HepG2 (cell line): Measurements from ENCODE around the gene LENEP. TPM values are rescaled to one million over a fixed set of nuclear protein-coding genes. Genes with fewer than 3 reads are reported as not detected.

Experiments
- AKAP8 ChIP-seq: sonication (generic); formaldehyde crosslinking; IDR thresholded peaks from 2 replicates; pipeline ENCODE4 v1.5.1; 2020; ENCODE audit warnings: mild to moderate bottlenecking, missing genetic modification reagents
- GTF3A ChIP-seq: sonication (generic); formaldehyde crosslinking; conservative IDR thresholded peaks from 2 replicates; pipeline ENCODE4 v1.4.0; 2020; ENCODE audit warnings: mild to moderate bottlenecking, missing genetic modification reagents
- HCFC1 ChIP-seq: fragments of 150-350 bp; IDR thresholded peaks from 2 replicates; pipeline ENCODE4 v1.6.1; 2014; ENCODE audit warnings: low read depth, low read length
- HIVEP1 ChIP-seq: sonication (generic); formaldehyde crosslinking; IDR thresholded peaks from 2 replicates; pipeline ENCODE4 v1.4.0; 2020; ENCODE audit warnings: mild to moderate bottlenecking, missing genetic modification reagents
- IKZF4 ChIP-seq: sonication (generic); formaldehyde crosslinking; IDR thresholded peaks from 2 replicates; pipeline ENCODE4 v1.5.1; 2020; ENCODE audit warnings: borderline replicate concordance, mild to moderate bottlenecking, low read depth, missing genetic modification reagents; ENCODE audit errors: not compliant biosample characterization
- LCORL ChIP-seq, 2 experiments: fragments of 450-650 bp in 1 of 2; sonication (generic) in 1 of 2; formaldehyde crosslinking in 1 of 2; IDR thresholded peaks; 2 replicates each; pipeline versions ENCODE4 v1.5.0 to v1.6.1; 2017 to 2020; ENCODE audit warnings: antibody characterized with exemption in 1 of 2, missing genetic modification reagents in 1 of 2
- MLLT10 ChIP-seq: sonication (generic); formaldehyde crosslinking; IDR thresholded peaks from 2 replicates; pipeline ENCODE4 v1.4.0; 2020; ENCODE audit warnings: missing genetic modification reagents
- SNAI1 ChIP-seq: sonication (generic); formaldehyde crosslinking; IDR thresholded peaks from 2 replicates; pipeline ENCODE4 v1.5.0; 2020; ENCODE audit warnings: mild to moderate bottlenecking, missing genetic modification reagents, borderline replicate concordance
- SP5 ChIP-seq: IDR thresholded peaks from 2 replicates; pipeline ENCODE4 v1.6.1; 2016; ENCODE audit warnings: low read depth, borderline replicate concordance
- ZNF333 ChIP-seq: sonication (generic); formaldehyde crosslinking; IDR thresholded peaks from 2 replicates; pipeline ENCODE4 v1.4.0; 2020; ENCODE audit warnings: mild to moderate bottlenecking, missing genetic modification reagents, borderline replicate concordance
- ZNF552 ChIP-seq: sonication (generic); formaldehyde crosslinking; IDR thresholded peaks from 2 replicates; pipeline ENCODE4 v1.9.0; 2022; ENCODE audit warnings: missing genetic modification reagents, mild to moderate bottlenecking, borderline replicate concordance
- ZNF83 ChIP-seq: sonication (generic); formaldehyde crosslinking; IDR thresholded peaks from 2 replicates; pipeline ENCODE4 v1.4.0; 2020; ENCODE audit warnings: missing genetic modification reagents, mild to moderate bottlenecking, borderline replicate concordance
- polyA plus RNA-seq, 8 experiments: library from polyadenylated mRNA; depleted of rRNA in 3 of 8; stranded (reverse) in 7 of 8; unstranded in 1 of 8; fragments of >200 nt; fragmentation: Illumina TruSeq in 4 of 8; extraction: Trizol in 4 of 8; gene quantifications; 2 replicates each; pipeline versions ENCODE4 v1.2.1 to v1.2.3, GENCODE V29; 2011 to 2016; ENCODE audit warnings: low read depth in 4 of 8, missing spikeins in 1 of 8, mixed read lengths in 1 of 8; ENCODE audit not compliant: insufficient read depth in 1 of 8
- total RNA-seq, 5 experiments: library from RNA; depleted of rRNA; stranded (reverse); fragments of >200 nt; fragmentation: Illumina TruSeq; extraction: Trizol; gene quantifications; 2 replicates each; pipeline ENCODE4 v1.2.3, GENCODE V29; 2016; ENCODE audit warnings: low read depth in 1 of 5
- TF ChIP-seq, protein P1 (sequence below): sonication (generic); formaldehyde crosslinking; IDR thresholded peaks from 2 replicates; pipeline ENCODE4 v1.5.1; 2020; ENCODE audit warnings: missing genetic modification reagents, mild to moderate bottlenecking, borderline replicate concordance
- TF ChIP-seq, protein P2 (sequence below): sonication (generic); formaldehyde crosslinking; IDR thresholded peaks from 2 replicates; pipeline ENCODE4 v1.8.1; 2023; ENCODE audit warnings: mild to moderate bottlenecking, inconsistent platforms, moderate library complexity, missing genetic modification reagents, borderline replicate concordance
- TF ChIP-seq, protein P3 (sequence below): sonication (generic); formaldehyde crosslinking; IDR thresholded peaks from 2 replicates; pipeline ENCODE4 v1.5.0; 2020; ENCODE audit warnings: missing genetic modification reagents
- TF ChIP-seq, protein P4 (sequence below): IDR thresholded peaks from 2 replicates; pipeline ENCODE4 v1.6.1; 2016
- TF ChIP-seq, protein P5 (sequence below): sonication (generic); formaldehyde crosslinking; IDR thresholded peaks from 2 replicates; pipeline ENCODE4 v1.4.0; 2020; ENCODE audit warnings: missing genetic modification reagents

Gene LENEP
- total and polyA plus RNA-seq, 2 of the 13 experiments (the other 11 are each of a cell fraction or from before 2014, with no cell fraction given): 0.29 TPM; not detected in 1

DNA sequence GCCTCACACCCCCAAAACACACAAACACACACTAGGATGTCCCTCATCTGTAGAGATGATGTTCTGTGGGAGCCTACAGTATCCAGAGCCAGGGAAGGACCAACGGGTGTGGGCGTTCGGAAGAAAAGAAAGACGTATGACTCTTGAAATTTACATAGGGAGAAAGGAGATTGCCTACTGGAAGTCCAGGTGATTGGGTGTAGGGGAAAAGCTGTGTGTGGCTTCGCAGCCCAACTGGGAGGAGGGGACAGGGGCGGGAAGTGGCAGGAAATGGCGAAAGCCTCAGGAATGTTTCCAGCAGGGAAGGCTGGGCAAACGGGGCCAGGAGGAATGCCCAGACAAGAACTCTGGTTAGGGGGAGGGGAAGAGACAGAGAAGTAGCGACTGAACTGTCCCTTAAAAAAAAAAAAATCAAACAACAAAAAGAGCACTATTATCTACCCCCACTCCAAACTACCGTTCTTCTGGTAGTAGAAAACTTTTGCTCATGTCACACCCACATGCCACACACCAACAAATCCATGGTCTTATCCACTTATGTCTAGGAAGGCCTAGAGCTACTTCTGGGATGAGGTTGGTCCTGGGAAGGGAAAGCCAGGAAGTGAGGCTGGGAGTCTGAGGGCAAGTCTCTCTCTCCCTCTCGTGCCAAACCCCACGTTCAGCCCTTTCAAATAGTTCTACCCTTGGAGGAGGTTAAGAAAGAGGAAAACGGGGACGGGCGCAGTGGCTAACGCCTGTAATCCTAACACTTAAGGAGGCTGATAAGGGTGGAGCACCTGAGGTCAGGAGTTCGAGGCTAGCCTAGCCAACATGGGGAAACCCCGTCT, 20.7 kb upstream of the LENEP start (continued):
- TF ChIP-seq, protein P1, sequence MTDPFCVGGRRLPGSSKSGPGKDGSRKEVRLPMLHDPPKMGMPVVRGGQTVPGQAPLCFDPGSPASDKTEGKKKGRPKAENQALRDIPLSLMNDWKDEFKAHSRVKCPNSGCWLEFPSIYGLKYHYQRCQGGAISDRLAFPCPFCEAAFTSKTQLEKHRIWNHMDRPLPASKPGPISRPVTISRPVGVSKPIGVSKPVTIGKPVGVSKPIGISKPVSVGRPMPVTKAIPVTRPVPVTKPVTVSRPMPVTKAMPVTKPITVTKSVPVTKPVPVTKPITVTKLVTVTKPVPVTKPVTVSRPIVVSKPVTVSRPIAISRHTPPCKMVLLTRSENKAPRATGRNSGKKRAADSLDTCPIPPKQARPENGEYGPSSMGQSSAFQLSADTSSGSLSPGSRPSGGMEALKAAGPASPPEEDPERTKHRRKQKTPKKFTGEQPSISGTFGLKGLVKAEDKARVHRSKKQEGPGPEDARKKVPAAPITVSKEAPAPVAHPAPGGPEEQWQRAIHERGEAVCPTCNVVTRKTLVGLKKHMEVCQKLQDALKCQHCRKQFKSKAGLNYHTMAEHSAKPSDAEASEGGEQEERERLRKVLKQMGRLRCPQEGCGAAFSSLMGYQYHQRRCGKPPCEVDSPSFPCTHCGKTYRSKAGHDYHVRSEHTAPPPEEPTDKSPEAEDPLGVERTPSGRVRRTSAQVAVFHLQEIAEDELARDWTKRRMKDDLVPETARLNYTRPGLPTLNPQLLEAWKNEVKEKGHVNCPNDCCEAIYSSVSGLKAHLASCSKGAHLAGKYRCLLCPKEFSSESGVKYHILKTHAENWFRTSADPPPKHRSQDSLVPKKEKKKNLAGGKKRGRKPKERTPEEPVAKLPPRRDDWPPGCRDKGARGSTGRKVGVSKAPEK (CRISPR knock-in tag): no peak
- TF ChIP-seq AKAP8 (CRISPR knock-in tag): no peak
- TF ChIP-seq, protein P2, sequence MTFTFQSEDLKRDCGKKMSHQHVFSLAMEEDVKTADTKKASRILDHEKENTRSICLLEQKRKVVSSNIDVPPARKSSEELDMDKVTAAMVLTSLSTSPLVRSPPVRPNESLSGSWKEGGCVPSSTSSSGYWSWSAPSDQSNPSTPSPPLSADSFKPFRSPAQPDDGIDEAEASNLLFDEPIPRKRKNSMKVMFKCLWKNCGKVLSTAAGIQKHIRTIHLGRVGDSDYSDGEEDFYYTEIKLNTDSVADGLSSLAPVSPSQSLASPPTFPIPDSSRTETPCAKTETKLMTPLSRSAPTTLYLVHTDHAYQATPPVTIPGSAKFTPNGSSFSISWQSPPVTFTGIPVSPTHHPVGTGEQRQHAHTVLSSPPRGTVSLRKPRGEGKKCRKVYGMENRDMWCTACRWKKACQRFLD: no peak
- TF ChIP-seq, protein P3, sequence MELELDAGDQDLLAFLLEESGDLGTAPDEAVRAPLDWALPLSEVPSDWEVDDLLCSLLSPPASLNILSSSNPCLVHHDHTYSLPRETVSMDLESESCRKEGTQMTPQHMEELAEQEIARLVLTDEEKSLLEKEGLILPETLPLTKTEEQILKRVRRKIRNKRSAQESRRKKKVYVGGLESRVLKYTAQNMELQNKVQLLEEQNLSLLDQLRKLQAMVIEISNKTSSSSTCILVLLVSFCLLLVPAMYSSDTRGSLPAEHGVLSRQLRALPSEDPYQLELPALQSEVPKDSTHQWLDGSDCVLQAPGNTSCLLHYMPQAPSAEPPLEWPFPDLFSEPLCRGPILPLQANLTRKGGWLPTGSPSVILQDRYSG (CRISPR knock-in tag): no peak
- no peak for TF ChIP-seq ZNF83 (CRISPR knock-in tag)
- TF ChIP-seq IKZF4 (CRISPR knock-in tag): peak; percentile 39
- TF ChIP-seq SNAI1 (CRISPR knock-in tag): 0 out of 2 replicates have a peak, but pooled peaks have one; percentile 57
- peak; percentile 9; the same call in 1 of the 2 replicates for TF ChIP-seq HIVEP1
- TF ChIP-seq, protein P4, sequence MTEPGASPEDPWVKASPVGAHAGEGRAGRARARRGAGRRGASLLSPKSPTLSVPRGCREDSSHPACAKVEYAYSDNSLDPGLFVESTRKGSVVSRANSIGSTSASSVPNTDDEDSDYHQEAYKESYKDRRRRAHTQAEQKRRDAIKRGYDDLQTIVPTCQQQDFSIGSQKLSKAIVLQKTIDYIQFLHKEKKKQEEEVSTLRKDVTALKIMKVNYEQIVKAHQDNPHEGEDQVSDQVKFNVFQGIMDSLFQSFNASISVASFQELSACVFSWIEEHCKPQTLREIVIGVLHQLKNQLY (CRISPR knock-in tag): peak; percentile 16; the same call in 1 of the 2 replicates
- no peak for TF ChIP-seq MLLT10 (CRISPR knock-in tag)
- TF ChIP-seq ZNF333 (CRISPR knock-in tag): no peak
- TF ChIP-seq, protein P5, sequence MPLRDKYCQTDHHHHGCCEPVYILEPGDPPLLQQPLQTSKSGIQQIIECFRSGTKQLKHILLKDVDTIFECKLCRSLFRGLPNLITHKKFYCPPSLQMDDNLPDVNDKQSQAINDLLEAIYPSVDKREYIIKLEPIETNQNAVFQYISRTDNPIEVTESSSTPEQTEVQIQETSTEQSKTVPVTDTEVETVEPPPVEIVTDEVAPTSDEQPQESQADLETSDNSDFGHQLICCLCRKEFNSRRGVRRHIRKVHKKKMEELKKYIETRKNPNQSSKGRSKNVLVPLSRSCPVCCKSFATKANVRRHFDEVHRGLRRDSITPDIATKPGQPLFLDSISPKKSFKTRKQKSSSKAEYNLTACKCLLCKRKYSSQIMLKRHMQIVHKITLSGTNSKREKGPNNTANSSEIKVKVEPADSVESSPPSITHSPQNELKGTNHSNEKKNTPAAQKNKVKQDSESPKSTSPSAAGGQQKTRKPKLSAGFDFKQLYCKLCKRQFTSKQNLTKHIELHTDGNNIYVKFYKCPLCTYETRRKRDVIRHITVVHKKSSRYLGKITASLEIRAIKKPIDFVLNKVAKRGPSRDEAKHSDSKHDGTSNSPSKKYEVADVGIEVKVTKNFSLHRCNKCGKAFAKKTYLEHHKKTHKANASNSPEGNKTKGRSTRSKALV (CRISPR knock-in tag): peak; percentile 9; the same call in 1 of the 2 replicates
- TF ChIP-seq SP5: peak; percentile 92
- TF ChIP-seq ZNF552 (CRISPR knock-in tag): no peak
- no peak for TF ChIP-seq HCFC1
- TF ChIP-seq GTF3A (CRISPR knock-in tag): no peak
- no peak for TF ChIP-seq LCORL (IDR thresholded peaks at IDR 0.05)
- TF ChIP-seq LCORL (CRISPR knock-in tag; IDR thresholded peaks at IDR 0.05): peak; percentile 58
